ENCODE measurements around the gene AR. TPM values are rescaled to one million over a fixed set of nuclear protein-coding genes. Genes with fewer than 3 reads are reported as not detected.

The AR gene
- total and polyA plus RNA-seq, 2 donors (not counting 3 experiments of a cell fraction or from before 2014, with no cell fraction given), result 9.3 to 16.0 TPM

DNA sequence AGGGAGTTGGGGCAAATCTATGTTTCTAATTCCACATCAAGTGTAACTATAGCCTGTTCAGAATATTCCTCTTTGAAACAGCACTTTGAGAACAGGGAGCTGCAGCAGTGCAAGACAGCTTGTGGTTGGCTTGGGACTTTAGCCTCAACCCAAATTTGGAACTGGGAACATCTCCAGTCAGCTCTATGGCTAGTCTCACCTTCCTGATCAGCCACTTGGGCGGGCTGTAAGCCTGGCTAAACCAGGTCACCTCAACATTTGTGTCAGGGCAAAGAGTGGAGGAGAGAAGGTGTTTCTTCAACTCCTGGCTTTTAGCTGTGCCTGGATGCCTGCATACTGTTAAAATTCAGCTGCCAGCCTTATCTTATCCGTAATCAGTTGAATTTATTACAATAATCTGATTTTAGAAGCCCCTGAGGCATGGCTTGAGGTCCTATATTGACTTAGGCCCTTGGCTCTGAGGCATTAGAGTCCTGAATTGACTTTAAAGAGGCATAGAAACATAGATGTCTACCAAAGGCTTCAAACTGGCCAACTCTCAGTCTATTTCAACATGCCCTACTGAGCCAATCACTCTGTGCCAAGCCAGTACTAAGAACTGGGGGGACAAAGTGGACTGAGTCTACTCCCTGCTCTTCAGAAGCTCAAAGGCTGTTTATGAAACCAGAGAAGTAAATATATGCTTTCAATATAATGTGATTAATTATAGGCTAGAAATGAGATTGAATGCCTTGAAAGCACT, 18.7 kb upstream of the AR start:
- no peak overlapping the region for H2AFZ ChIP-seq (ENCODE audit: low read depth, low read length)
- no peaks in the 10 kb centered on the region for H3K9me1 ChIP-seq (replicated peaks; ENCODE audit: control insufficient read depth, extremely low read depth, insufficient read depth, low read length)
- no peaks in the 10 kb centered on the region for H4K20me1 ChIP-seq (replicated peaks; ENCODE audit: control insufficient read depth, extremely low read depth, insufficient read depth, low read length)
- ChIA-PET POLR2A (no interaction called here), CTCF (no interaction called here)
- no peak for TF ChIP-seq JUN (IDR thresholded peaks at IDR 0.05; ENCODE audit: borderline replicate concordance, insufficient read depth, insufficient read length, low read depth)
- TF ChIP-seq, protein P1, sequence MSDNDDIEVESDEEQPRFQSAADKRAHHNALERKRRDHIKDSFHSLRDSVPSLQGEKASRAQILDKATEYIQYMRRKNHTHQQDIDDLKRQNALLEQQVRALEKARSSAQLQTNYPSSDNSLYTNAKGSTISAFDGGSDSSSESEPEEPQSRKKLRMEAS (IDR thresholded peaks at IDR 0.05; ENCODE audit: insufficient read depth, insufficient read length), result no peak
- TF ChIP-seq MYC (IDR thresholded peaks at IDR 0.05; ENCODE audit: low read depth, low read length), result no peak
- no peak for TF ChIP-seq POLR2A (IDR thresholded peaks at IDR 0.05; ENCODE audit: low read depth, low read length)
- no peak for TF ChIP-seq EZH2 (IDR thresholded peaks at IDR 0.05; ENCODE audit: borderline replicate concordance, low read depth, low read length, severe bottlenecking)
- no peak for TF ChIP-seq POLR2AphosphoS5 (IDR thresholded peaks at IDR 0.05; ENCODE audit: insufficient read depth, low read depth, low read length)
- no peak for TF ChIP-seq GATA2 (IDR thresholded peaks at IDR 0.05; ENCODE audit: insufficient read depth, insufficient read length, low read depth, low read length)
- no peak for TF ChIP-seq FOS (IDR thresholded peaks at IDR 0.05; ENCODE audit: borderline replicate concordance, insufficient read depth, low read length)
- TF ChIP-seq, protein P2, sequence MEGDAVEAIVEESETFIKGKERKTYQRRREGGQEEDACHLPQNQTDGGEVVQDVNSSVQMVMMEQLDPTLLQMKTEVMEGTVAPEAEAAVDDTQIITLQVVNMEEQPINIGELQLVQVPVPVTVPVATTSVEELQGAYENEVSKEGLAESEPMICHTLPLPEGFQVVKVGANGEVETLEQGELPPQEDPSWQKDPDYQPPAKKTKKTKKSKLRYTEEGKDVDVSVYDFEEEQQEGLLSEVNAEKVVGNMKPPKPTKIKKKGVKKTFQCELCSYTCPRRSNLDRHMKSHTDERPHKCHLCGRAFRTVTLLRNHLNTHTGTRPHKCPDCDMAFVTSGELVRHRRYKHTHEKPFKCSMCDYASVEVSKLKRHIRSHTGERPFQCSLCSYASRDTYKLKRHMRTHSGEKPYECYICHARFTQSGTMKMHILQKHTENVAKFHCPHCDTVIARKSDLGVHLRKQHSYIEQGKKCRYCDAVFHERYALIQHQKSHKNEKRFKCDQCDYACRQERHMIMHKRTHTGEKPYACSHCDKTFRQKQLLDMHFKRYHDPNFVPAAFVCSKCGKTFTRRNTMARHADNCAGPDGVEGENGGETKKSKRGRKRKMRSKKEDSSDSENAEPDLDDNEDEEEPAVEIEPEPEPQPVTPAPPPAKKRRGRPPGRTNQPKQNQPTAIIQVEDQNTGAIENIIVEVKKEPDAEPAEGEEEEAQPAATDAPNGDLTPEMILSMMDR (IDR thresholded peaks at IDR 0.05; ENCODE audit: extremely low read depth in 1 of 2, insufficient read depth in 1 of 2, low read depth in 1 of 2, low read length in 2 of 2), result no peak
- no TSS peak for BruUV-seq (replicated peaks)
- no peak overlapping the region for H3K4me2 ChIP-seq (ENCODE audit: insufficient read depth, low read length)
- peaks cover 2 to 3% of the 10 kb centered on the region in 2 experiments for H3K27me3 ChIP-seq (ENCODE audit: control insufficient read depth in 2 of 2, insufficient read depth in 2 of 2, low read length in 2 of 2)
- no peak overlapping the region for H3K9ac ChIP-seq (replicated peaks; ENCODE audit: extremely low read depth, insufficient read depth, low read length)
- H3K4me3 ChIP-seq (replicated peaks in 1 of 3; ENCODE audit: insufficient read depth in 1 of 3, low read depth in 1 of 3, low read length in 3 of 3), result no peak overlapping the region
- intact Hi-C loops (cut with micrococcal nuclease), result no loop called here
- H3K79me2 ChIP-seq (ENCODE audit: control insufficient read depth, insufficient read depth, low read length), result no peaks in the 10 kb centered on the region
- dilution Hi-C loops (cut with MboI; ENCODE audit: extremely low pct_ligation_motif_present, low sequenced_read_pairs), result no loop called here
- H3K36me3 ChIP-seq (ENCODE audit: control insufficient read depth in 2 of 2, extremely low read depth in 1 of 2, insufficient read depth in 2 of 2, low read length in 2 of 2), result no peaks in the 10 kb centered on the region
- H3K27ac ChIP-seq (ENCODE audit: insufficient read depth, low read depth, low read length), result no peak overlapping the region
- no peaks in the 10 kb centered on the region for H3K9me3 ChIP-seq (replicated peaks; ENCODE audit: control insufficient read depth, insufficient read depth, low read length)
- H3K4me1 ChIP-seq (ENCODE audit: control insufficient read depth, extremely low read depth, insufficient read depth, low read length), result no peaks in the 10 kb centered on the region
- DNase-seq (ENCODE audit: low read depth, low spot score), result no peak
- FAIRE-seq, result no peak
